HepG2 (cell line): ENCODE measurements around the gene CFAP92. TPM values are rescaled to one million over a fixed set of nuclear protein-coding genes. Genes with fewer than 3 reads are reported as not detected.

Source experiments
- CERS6 ChIP-seq: sonication (generic); formaldehyde crosslinking; IDR thresholded peaks from 2 replicates; pipeline ENCODE4 v1.5.0; 2020; ENCODE audit warnings: missing genetic modification reagents
- DMTF1 ChIP-seq: sonication (generic); formaldehyde crosslinking; IDR thresholded peaks from 2 replicates; pipeline ENCODE4 v1.4.0; 2020; ENCODE audit warnings: mild to moderate bottlenecking, missing genetic modification reagents
- HOXA7 ChIP-seq: sonication (generic); formaldehyde crosslinking; IDR thresholded peaks from 2 replicates; pipeline ENCODE4 v1.8.1; 2022; ENCODE audit warnings: mild to moderate bottlenecking, missing genetic modification reagents, moderate library complexity
- KDM2A ChIP-seq: sonication (generic); formaldehyde crosslinking; IDR thresholded peaks from 2 replicates; pipeline ENCODE4 v1.4.0; 2020; ENCODE audit warnings: low read depth, missing genetic modification reagents, borderline replicate concordance
- MZF1 ChIP-seq: sonication (generic); formaldehyde crosslinking; IDR thresholded peaks from 2 replicates; pipeline ENCODE4 v1.8.1; 2023; ENCODE audit warnings: mild to moderate bottlenecking, missing genetic modification reagents, borderline replicate concordance
- SALL1 ChIP-seq: sonication (generic); formaldehyde crosslinking; IDR thresholded peaks from 2 replicates; pipeline ENCODE4 v1.8.0; 2022; ENCODE audit warnings: mild to moderate bottlenecking, missing genetic modification reagents
- SOX13 ChIP-seq, 3 experiments: fragments of 450-650 bp in 1 of 3; sonication (generic) in 1 of 3; formaldehyde crosslinking in 1 of 3; IDR thresholded peaks in 2 of 3; conservative IDR thresholded peaks in 1 of 3; 2 replicates each; pipeline versions ENCODE4 v1.5.0 to v1.6.1; 2016 to 2020; ENCODE audit warnings: antibody characterized with exemption in 1 of 3, mild to moderate bottlenecking in 1 of 3, missing compliant biosample characterization in 1 of 3, missing genetic modification reagents in 1 of 3, moderate library complexity in 1 of 3
- SP140L ChIP-seq: sonication (generic); formaldehyde crosslinking; IDR thresholded peaks from 2 replicates; pipeline ENCODE4 v1.4.0; 2020; ENCODE audit warnings: missing genetic modification reagents, borderline replicate concordance
- ZMYM2 ChIP-seq: sonication (generic); formaldehyde crosslinking; IDR thresholded peaks from 2 replicates; pipeline ENCODE4 v1.8.0; 2022; ENCODE audit warnings: mild to moderate bottlenecking, missing genetic modification reagents
- ZNF318 ChIP-seq: sonication (generic); formaldehyde crosslinking; IDR thresholded peaks from 2 replicates; pipeline ENCODE4 v1.4.0; 2020; ENCODE audit warnings: mild to moderate bottlenecking, missing genetic modification reagents
- ZNF350 ChIP-seq: sonication (generic); formaldehyde crosslinking; IDR thresholded peaks from 2 replicates; pipeline ENCODE4 v1.4.0; 2020; ENCODE audit warnings: mild to moderate bottlenecking, low read depth, missing genetic modification reagents, borderline replicate concordance
- ZNF362 ChIP-seq: sonication (generic); formaldehyde crosslinking; IDR thresholded peaks from 2 replicates; pipeline ENCODE4 v1.4.0; 2020; ENCODE audit warnings: missing genetic modification reagents, mild to moderate bottlenecking, borderline replicate concordance
- ZNF567 ChIP-seq: sonication (generic); formaldehyde crosslinking; IDR thresholded peaks from 2 replicates; pipeline ENCODE4 v1.8.1; 2023; ENCODE audit warnings: mild to moderate bottlenecking, missing genetic modification reagents, borderline replicate concordance
- ZNF569 ChIP-seq: sonication (generic); formaldehyde crosslinking; IDR thresholded peaks from 2 replicates; pipeline ENCODE4 v1.5.0; 2020; ENCODE audit warnings: mild to moderate bottlenecking, missing genetic modification reagents, moderate library complexity, borderline replicate concordance
- polyA plus RNA-seq, 8 experiments: library from polyadenylated mRNA; depleted of rRNA in 3 of 8; stranded (reverse) in 7 of 8; unstranded in 1 of 8; fragments of >200 nt; fragmentation: Illumina TruSeq in 4 of 8; extraction: Trizol in 4 of 8; gene quantifications; 2 replicates each; pipeline versions ENCODE4 v1.2.1 to v1.2.3, GENCODE V29; 2011 to 2016; ENCODE audit warnings: low read depth in 4 of 8, missing spikeins in 1 of 8, mixed read lengths in 1 of 8; ENCODE audit not compliant: insufficient read depth in 1 of 8
- total RNA-seq, 5 experiments: library from RNA; depleted of rRNA; stranded (reverse); fragments of >200 nt; fragmentation: Illumina TruSeq; extraction: Trizol; gene quantifications; 2 replicates each; pipeline ENCODE4 v1.2.3, GENCODE V29; 2016; ENCODE audit warnings: low read depth in 1 of 5

Gene CFAP92
- total and polyA plus RNA-seq, 2 of the 13 experiments (the other 11 are each of a cell fraction or from before 2014, with no cell fraction given) = 0.18 to 0.46 TPM

GRCh38 chr3:128942161-128942952 is 51.5 kb downstream of the CFAP92 start (continued):
- TF ChIP-seq CERS6 = no peak
- peak; percentile 23; the same call in 1 of the 2 replicates for TF ChIP-seq ZNF362
- TF ChIP-seq KDM2A (CRISPR knock-in tag) = 0 out of 2 replicates have a peak, but pooled peaks have one; percentile 18
- no peak for TF ChIP-seq MZF1
- TF ChIP-seq HOXA7 = no peak
- TF ChIP-seq ZNF569 (CRISPR knock-in tag) = no peak
- no peak for TF ChIP-seq SP140L
- TF ChIP-seq ZNF350 (CRISPR knock-in tag) = peak; percentile 40; the same call in 1 of the 2 replicates
- TF ChIP-seq ZNF567 (CRISPR knock-in tag) = no peak
- TF ChIP-seq ZMYM2 (CRISPR knock-in tag) = peak; percentile 52; the same call in 1 of the 2 replicates
- TF ChIP-seq DMTF1 = no peak
- no peak; the same call in 1 of the 2 replicates for TF ChIP-seq SOX13 (IDR thresholded peaks at IDR 0.05)
- TF ChIP-seq SOX13 (CRISPR knock-in tag; conservative IDR thresholded peaks at IDR 0.05 in 1 of 2, IDR thresholded peaks at IDR 0.05 in 1 of 2) = peak in 1 of 2 experiments; percentile 69; a peak in 2 of 4 replicates
- peak; percentile 75 for TF ChIP-seq SALL1
- no peak for TF ChIP-seq ZNF318 (CRISPR knock-in tag)
